NT2/D1 (cell line): ENCODE measurements around the gene RMDN2.

ENCODE experiments used
- DNase-seq: peaks from one replicate; pipeline ENCODE4 v3.0.0-alpha.2; 2011; ENCODE audit warnings: low read depth, low spot score
- H3K27me3 ChIP-seq: 2 replicates; pipeline ENCODE4 v1.6.0; 2011; ENCODE audit warnings: mild to moderate bottlenecking; ENCODE audit not compliant: insufficient read length, insufficient read depth
- H3K36me3 ChIP-seq: 2 replicates; pipeline ENCODE4 v1.6.1; 2011; ENCODE audit warnings: mild to moderate bottlenecking, low read length, mixed read lengths; ENCODE audit not compliant: insufficient read depth, insufficient read length
- H3K4me1 ChIP-seq: 2 replicates; pipeline ENCODE4 v1.5.1; 2011; ENCODE audit not compliant: insufficient read depth, insufficient read length
- H3K4me3 ChIP-seq: 2 replicates; pipeline ENCODE4 v1.5.1; 2011; ENCODE audit warnings: low read depth; ENCODE audit not compliant: insufficient read length
- H3K9ac ChIP-seq: 2 replicates; pipeline ENCODE4 v1.6.0; 2011; ENCODE audit warnings: low read depth; ENCODE audit not compliant: insufficient read length
- H3K9me3 ChIP-seq: 2 replicates; pipeline ENCODE4 v1.5.1; 2011; ENCODE audit warnings: mild to moderate bottlenecking, low read length; ENCODE audit not compliant: insufficient read depth
- SUZ12 ChIP-seq: IDR thresholded peaks from 2 replicates; pipeline ENCODE4 v1.6.1; 2011; ENCODE audit not compliant: insufficient read length, insufficient read depth; ENCODE audit errors: extremely low read depth
- YY1 ChIP-seq: IDR thresholded peaks from 2 replicates; pipeline ENCODE4 v1.6.1; 2011; ENCODE audit not compliant: insufficient read length, insufficient read depth
- ZNF274 ChIP-seq: IDR thresholded peaks from 2 replicates; pipeline ENCODE4 v1.6.1; 2011; ENCODE audit warnings: mild to moderate bottlenecking, low read depth, low read length

RMDN2 gene

GRCh38 chr2:37966326-37966725 is 41.2 kb downstream of the RMDN2 start:
- no peaks in the 10 kb centered on the region for H3K36me3 ChIP-seq
- no peak overlapping the region for H3K4me3 ChIP-seq
- TF ChIP-seq YY1 (no peak), ZNF274 (no peak), SUZ12 (no peak)

GRCh38 chr2:37969731-37970130 is 44.6 kb downstream of the RMDN2 start:
- Histone ChIP-seq H3K27me3 (no peaks in the 10 kb centered on the region), H3K9ac (no peak overlapping the region), H3K4me3 (no peak overlapping the region), H3K36me3 (no peaks in the 10 kb centered on the region), H3K4me1 (no peaks in the 10 kb centered on the region), H3K9me3 (no peaks in the 10 kb centered on the region; the same call in 1 of the 2 replicates)
- no peak for DNase-seq
- TF ChIP-seq SUZ12 (no peak), YY1 (no peak), ZNF274 (no peak)

More at GRCh38 chr2:37966326-37966725, 41.2 kb downstream of the RMDN2 start:
- peaks cover 3% of the 10 kb centered on the region for H3K4me1 ChIP-seq
- no peaks in the 10 kb centered on the region for H3K27me3 ChIP-seq
- no peak overlapping the region for H3K9ac ChIP-seq
- DNase-seq = no peak
- no peaks in the 10 kb centered on the region; the same call in none of the 2 replicates for H3K9me3 ChIP-seq

- Histone ChIP-seq H3K27me3 (no peaks in the 10 kb centered on the region), H3K9ac (no peak overlapping the region), H3K4me1 (no peaks in the 10 kb centered on the region), H3K9me3 (no peaks in the 10 kb centered on the region), H3K36me3 (no peaks in the 10 kb centered on the region), H3K4me3 (no peak overlapping the region)
- TF ChIP-seq SUZ12 = no peak
- TF ChIP-seq ZNF274 = no peak
- no peak for TF ChIP-seq YY1
- DNase-seq = no peak
Measured at GRCh38 chr2:37971971-37972370, 46.9 kb downstream of the RMDN2 start.

GRCh38 chr2:37973615-37974353 is 48.7 kb downstream of the RMDN2 start:
- Histone ChIP-seq H3K4me3 (no peak overlapping the region), H3K4me1 (no peaks in the 10 kb centered on the region), H3K9me3 (no peaks in the 10 kb centered on the region; the same call in 1 of the 2 replicates), H3K9ac (no peak overlapping the region), H3K36me3 (no peaks in the 10 kb centered on the region), H3K27me3 (no peaks in the 10 kb centered on the region)
- TF ChIP-seq YY1 (no peak), SUZ12 (no peak), ZNF274 (no peak)
- DNase-seq = no peak

- H3K27me3 ChIP-seq = no peaks in the 10 kb centered on the region
- H3K4me3 ChIP-seq = no peak overlapping the region
- no peaks in the 10 kb centered on the region for H3K4me1 ChIP-seq
- H3K9me3 ChIP-seq = no peaks in the 10 kb centered on the region; the same call in 1 of the 2 replicates
- H3K36me3 ChIP-seq = no peaks in the 10 kb centered on the region
- no peak for TF ChIP-seq ZNF274
- no peak for TF ChIP-seq YY1
- TF ChIP-seq SUZ12 = no peak
- DNase-seq = no peak
- H3K9ac ChIP-seq = no peak overlapping the region
Measured at GRCh38 chr2:37975808-37976207, 50.7 kb downstream of the RMDN2 start.

GRCh38 chr2:37976411-37976810 is 51.3 kb downstream of the RMDN2 start:
- Histone ChIP-seq H3K9ac (no peak overlapping the region), H3K36me3 (no peaks in the 10 kb centered on the region), H3K4me1 (no peaks in the 10 kb centered on the region), H3K4me3 (no peak overlapping the region), H3K27me3 (no peaks in the 10 kb centered on the region), H3K9me3 (no peaks in the 10 kb centered on the region; the same call in 1 of the 2 replicates)
- TF ChIP-seq ZNF274 = no peak
- TF ChIP-seq YY1 = no peak
- TF ChIP-seq SUZ12 = no peak
- DNase-seq = no peak

GRCh38 chr2:37982147-37982582 is 57.1 kb downstream of the RMDN2 start:
- TF ChIP-seq YY1 = no peak
- no peak for TF ChIP-seq SUZ12
- TF ChIP-seq ZNF274 = no peak
- DNase-seq = peak; percentile 62
- Histone ChIP-seq H3K9me3 (no peaks in the 10 kb centered on the region; the same call in 1 of the 2 replicates), H3K4me3 (no peak overlapping the region), H3K9ac (no peak overlapping the region), H3K27me3 (no peaks in the 10 kb centered on the region), H3K4me1 (no peaks in the 10 kb centered on the region), H3K36me3 (no peaks in the 10 kb centered on the region)
